Right renal cortex interstitium (tissue), 3 donors: ENCODE measurements around the gene BCOR. TPM values are rescaled to one million over a fixed set of nuclear protein-coding genes. Genes with fewer than 3 reads are reported as not detected.

ENCODE experiments used
- DNase-seq, 3 donors: peaks; one replicate each; pipeline ENCODE4 v3.0.0-alpha.2; 2013; ENCODE audit warnings: low read depth in 3 of 3, low spot score in 2 of 3
- polyA plus RNA-seq, 3 donors: library from polyadenylated mRNA; unstranded; fragments of 120-200 nt; gene quantifications; one replicate each; pipeline ENCODE4 v1.2.1, GENCODE V29; 2013; ENCODE audit not compliant: insufficient read length in 3 of 3

BCOR gene
- polyA plus RNA-seq, 3 donors: 47.3 to 57.7 (median 47.9) TPM

DNA sequence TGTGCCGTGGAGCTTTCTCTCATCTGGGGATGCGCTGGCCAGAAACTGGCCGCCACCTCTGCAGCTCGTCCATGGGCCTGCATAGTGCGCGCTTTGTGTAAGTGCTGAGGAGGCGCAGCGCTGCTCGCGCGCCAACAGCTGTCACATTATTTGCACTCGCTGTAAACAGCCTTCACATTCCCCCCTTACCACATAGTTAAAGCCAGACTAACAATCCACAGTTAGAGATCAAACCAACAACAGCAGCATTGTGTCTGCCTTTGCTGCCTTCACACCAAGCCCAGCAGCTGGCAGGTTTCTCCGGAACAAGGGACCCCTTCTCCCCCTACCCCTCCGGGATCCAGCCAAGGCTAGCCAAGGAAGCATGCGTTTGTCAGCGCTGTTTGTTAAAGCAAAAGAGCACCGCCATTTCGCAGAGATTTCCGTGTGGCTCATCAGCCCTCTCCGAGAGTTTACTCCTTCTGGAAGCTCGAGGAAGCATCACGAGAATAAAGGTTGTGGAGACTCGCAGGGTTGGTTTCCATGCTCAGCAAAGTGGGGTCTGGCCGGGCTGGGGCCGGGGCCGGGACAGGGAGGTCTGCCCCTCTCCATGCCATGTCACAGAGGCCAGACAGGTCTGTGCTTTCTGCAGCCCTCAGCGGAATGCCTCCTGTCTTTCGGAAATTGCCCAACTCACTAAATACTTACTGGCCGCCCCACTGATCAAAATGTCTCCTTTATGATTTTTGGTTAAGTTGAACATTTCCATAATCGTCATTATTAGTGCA lies 11.0 kb downstream of the BCOR start:
- DNase-seq: no peak

DNA sequence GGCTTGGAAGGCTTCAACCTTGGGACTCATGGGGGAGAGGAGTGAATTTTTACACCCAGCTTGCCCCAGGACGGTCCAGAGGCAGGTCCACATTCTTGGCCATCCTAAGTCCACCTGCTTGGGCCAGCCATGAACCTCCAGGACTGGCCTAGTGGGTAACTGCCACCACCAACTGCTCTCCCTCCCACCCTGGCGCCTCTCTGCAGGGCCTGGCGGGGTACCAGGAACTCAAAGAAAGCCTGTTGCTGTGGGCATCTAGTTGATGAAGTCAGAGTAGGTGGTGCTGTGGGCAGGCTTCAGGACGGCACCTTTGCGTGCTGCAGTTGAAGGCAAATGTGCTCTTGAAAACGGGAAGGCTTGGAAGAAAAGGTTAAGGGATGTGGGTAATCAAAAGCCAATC lies 12.0 kb downstream of the BCOR start:
- no peak for DNase-seq

- no peak for DNase-seq
Observed at GRCh38 chrX:40085102-40085551, 12.6 kb downstream of the BCOR start.

DNA sequence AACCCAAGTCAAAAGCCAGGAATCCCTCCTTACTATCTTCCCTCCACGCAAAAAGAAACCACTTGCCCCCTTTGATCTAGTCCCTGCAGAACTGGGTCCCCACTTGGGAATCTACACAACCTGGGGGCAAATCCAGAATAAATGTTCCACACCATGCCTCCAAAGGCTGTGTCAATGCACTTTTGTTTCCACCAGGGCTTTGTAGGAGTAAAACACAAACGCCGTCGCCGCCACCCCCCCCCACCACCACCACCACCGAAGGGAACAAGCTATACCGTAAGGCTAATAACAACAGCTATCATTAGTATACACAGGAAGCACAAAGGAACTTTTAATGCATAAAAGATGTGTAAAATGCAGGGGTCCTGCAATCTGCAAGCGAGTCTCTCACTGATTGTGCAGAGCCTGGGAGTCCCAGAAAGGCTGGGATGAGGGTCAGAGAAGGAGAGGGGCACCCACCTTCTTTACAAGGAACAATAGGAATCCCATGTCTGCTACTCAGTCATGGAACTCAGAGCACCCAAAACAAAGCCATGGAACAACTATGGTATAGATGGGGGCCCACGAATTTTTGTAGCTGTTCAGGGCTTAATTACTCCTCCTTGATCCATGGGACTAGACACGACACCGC lies 13.2 kb downstream of the BCOR start:
- no peak for DNase-seq

DNA sequence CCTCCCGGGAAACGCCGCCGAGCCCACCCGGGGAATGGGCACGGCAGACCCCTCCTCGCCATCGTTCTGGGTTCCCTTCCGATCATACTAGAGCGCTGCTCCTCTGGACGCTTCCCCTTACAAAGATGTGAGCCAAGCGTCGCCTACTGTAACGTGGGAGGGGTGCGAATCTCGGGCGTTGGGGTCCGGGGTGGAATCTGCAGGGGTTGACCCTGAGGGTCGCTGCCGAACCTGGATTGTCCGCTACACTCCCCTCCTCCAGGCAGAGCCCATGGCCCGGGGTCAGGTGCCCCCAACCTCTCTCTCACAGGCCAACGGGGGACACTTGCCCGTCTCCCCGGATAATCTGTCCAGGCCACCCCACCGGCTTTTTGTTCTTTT lies 13.8 kb downstream of the BCOR start:
- no peak for DNase-seq

- DNase-seq: no peak
Observed at GRCh38 chrX:40083120-40083978, 14.4 kb downstream of the BCOR start.

- DNase-seq: no peak
Observed at GRCh38 chrX:40082447-40083119, 15.2 kb downstream of the BCOR start.

GRCh38 chrX:40081679-40082068 lies 16.1 kb downstream of the BCOR start:
- DNase-seq: no peak

DNA sequence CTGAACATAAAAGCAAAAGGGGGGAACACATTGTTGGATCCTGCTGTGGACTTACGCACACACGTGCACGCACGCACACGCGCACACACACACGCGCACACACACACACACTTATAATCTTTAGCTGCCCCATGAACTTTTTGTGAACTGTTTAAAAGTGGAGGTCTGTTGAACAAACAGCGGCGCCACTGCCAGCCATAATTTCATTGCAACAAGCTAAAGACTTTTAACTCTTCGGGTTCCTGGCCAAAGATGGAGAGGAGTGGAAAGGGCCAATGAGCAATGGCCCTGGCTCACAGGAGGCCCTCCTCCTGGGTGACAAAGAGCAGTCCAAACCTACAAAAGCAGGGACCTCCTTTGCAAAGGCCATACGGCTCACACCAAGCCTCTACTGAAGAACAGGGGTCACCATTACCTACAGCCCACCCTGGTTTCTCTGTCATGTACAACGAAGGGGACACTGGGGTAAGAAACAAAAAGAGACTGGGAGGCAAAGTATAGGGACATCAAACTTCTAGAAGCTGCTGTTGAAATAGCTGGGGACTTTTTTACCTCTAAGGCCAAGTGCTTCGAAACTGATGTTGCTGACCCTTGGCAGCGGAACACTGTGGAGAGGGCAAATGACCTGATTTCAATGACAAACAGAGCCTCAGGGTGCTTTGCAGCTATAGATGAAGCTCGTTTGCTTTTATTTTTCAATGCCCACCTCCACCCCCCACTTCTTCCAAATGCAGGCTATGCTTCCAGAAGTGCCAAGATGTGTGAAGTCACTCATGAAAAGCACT lies 16.7 kb downstream of the BCOR start:
- no peak for DNase-seq

DNA sequence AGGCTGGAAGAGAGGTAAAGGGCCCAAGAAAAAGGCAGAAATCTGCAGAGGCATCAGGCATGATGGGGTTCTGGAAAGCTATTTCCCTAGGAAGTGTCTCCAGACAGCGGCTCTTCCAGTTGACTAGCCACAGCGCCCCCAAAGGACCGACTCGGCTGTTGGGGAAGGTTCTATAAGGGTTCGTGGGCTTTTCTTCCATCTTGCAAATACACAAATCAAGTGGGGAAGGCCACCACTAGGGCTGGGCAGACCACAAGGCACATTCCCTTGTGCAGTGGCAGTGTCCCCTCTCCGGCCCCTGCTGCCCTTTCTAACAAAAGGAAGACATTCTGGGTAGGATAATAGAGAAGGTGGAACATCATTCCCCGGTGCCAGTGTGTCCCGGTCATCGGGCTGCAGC lies 18.2 kb downstream of the BCOR start:
- DNase-seq: no peak

DNA sequence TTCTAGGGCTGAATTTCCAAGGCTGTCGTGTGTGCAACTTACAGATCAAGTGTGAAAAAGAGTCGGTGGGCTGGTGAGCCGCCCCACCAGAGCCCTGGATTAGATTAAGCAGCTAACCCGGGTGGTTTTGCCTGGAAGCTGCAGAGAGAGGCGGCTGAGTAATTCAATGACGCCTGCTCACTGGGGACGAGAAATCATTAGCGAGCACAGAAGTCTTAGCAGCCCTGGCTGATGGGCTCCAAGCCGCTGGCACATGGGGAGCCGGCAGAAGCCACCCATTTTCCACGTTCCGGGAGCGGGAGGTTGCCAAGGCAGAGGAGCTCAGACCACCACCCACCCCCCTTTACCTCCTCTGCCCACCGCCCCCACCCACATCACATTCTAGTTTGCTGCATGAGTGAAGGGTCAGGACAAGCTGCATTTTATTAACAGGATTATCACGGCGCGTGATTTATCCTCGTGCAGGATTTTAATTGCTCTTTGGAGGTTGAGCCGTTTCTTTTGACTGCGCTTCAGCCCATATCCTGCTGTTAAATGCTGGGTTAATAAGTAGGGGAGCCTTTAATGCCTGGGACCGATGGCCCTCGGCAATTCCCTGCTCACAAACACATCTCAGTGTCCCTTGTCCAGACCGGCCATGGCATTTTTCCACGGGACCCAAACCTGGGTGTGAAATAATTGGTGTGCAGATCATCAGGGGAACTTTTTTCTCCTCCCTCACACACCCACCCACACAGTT lies 19.1 kb downstream of the BCOR start:
- DNase-seq: no peak

- no peak for DNase-seq
Observed at GRCh38 chrX:40077906-40078305, 19.9 kb downstream of the BCOR start.

GRCh38 chrX:40076750-40077575 lies 20.8 kb downstream of the BCOR start:
- no peak for DNase-seq

GRCh38 chrX:40074959-40075332 lies 22.8 kb downstream of the BCOR start:
- no peak for DNase-seq

DNA sequence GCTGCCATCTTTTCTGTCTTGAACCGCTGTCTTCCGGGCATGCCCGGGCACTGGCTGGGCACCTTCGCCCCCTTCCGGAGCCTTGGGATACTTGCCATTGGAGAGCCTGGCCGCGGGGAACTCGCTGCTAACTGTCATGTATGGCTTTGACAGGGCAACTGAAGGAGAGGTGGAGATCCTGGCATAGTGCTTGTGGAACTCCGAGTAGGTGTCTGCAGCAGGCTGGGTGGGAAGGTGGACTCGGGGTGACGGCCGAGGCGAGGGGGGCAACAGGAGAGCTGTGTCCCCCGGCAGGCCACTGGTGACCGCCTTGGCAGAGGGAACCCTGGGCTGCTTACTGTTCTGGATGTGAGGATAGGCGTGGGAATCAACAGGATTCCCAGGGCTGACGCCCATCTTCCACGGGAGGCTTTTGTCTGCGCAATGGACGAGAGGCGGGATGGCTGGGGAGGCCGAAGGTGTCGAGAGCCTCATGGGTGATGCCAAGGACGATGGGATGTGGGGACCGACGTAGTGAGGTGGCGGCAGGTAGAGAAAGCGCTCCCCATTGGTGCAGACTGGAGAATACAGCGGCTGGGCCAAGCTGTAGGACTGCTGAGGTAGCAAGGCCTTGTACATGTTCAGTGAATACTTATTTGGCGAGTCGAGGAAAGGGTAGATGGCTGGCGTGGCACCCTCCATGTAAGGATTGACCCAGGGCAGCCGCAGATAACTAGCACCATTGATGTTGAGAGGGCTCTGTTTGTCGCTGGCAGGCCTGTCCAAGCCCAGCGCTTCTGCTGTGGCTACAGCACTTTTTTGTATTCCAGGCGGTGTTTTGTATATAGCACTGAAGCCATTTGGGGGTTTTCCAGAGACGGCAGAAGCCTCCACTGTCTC lies 23.4 kb downstream of the BCOR start:
- DNase-seq: no peak

DNA sequence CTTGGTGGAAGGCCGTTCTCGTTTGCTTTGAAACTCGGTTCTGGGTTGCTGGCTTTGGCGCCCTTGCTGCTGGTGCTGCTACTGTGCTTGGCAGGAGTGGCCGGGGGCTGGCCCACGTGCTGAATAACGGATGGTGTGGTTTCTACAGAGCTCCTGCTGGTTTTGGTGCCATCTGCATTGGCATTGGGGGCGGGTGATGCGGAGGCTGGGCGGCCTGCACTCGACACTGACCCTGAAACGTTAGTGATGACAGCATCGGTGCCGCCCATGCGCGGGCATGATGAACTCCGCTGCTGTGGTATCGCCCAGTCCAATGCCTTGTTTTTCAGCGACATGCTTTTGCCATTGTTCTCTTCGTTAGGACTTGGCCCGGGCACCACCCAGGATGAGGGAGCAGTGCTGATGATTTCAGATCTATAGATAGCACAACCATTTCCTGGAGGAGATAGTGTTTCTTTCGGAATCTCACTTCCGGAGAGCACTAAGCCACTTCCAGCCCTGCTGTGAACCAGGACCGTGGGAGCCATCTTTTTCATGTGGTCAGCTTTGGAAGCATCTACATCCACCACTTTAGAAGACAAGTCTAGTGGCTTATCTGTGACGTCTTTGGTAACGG lies 24.2 kb downstream of the BCOR start:
- no peak for DNase-seq

DNA sequence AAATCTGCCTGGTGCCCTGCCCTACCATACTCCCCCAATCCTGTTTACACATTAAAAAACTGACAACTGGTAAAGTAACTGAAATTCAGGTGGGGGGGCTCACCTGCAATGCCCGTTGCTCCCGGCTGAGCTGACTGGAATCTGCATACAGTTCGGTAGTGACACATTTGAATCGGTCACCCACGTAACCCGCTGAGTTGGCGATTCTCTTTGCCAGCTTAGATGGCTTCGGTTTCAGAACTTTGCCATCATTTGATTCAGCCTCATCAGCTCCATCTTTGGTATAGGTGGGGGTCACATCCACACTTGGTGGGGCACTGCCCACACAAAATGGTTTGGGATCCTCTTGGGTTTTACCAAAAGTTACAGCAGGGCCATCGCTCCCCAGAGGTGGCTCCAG lies 25.5 kb downstream of the BCOR start:
- no peak for DNase-seq
